ENCODE data around the gene SLC4A8. TPM values are rescaled to one million over a fixed set of nuclear protein-coding genes. Genes with fewer than 3 reads are reported as not detected.

Gene SLC4A8
- 2.4 to 5.4 TPM (median 2.7 TPM) in 3 replicates for total RNA-seq
- long read RNA-seq, partial matches to known transcripts: 1 of 2 reads
- long read RNA-seq, other reads (novel, unspliced or antisense): 1 of 2 reads

- Mint-ChIP-seq H3K4me3 (ENCODE audit: unreplicated experiment) (peak within 1 kb of the TSS; percentile 75), H3K36me3 (ENCODE audit: low read depth) (no peaks in the 10 kb centered on the region), H3K4me1 (ENCODE audit: low read depth) (peaks cover 7% of the 10 kb centered on the region), H3K27ac (ENCODE audit: unreplicated experiment) (no peak within 1 kb of the TSS), H3K9me3 (ENCODE audit: low read depth) (no peaks in the 10 kb centered on the region), H3K27me3 (ENCODE audit: low read depth) (peaks cover 4% of the 10 kb centered on the region)
- TF ChIP-seq CTCF (IDR thresholded peaks at IDR 0.05): peak; percentile 100
- DNase-seq (ENCODE audit: low spot score): peak; percentile 96
Observed at GRCh38 chr12:51424662-51425539, at the start of gene SLC4A8. TSS of gene SLC4A8 (plus strand) at chr12:51424831. CDS start at chr12:51424988, 157 bp downstream.

GRCh38 chr12:51374856-51375255 is 49.8 kb upstream of the SLC4A8 start:
- Mint-ChIP-seq H3K4me3 (ENCODE audit: unreplicated experiment) (no peak overlapping the region), H3K36me3 (ENCODE audit: low read depth) (no peaks in the 10 kb centered on the region), H3K27ac (ENCODE audit: unreplicated experiment) (peak overlapping the region; percentile 68), H3K4me1 (ENCODE audit: low read depth) (peaks cover 40% of the 10 kb centered on the region), H3K9me3 (ENCODE audit: low read depth) (no peaks in the 10 kb centered on the region), H3K27me3 (ENCODE audit: low read depth) (no peaks in the 10 kb centered on the region)
- no peak for DNase-seq (ENCODE audit: low spot score)
- TF ChIP-seq CTCF (IDR thresholded peaks at IDR 0.05): no peak

- H3K27ac Mint-ChIP-seq (ENCODE audit: unreplicated experiment): no peak overlapping the region
- no peaks in the 10 kb centered on the region for H3K9me3 Mint-ChIP-seq (ENCODE audit: low read depth)
- H3K27me3 Mint-ChIP-seq (ENCODE audit: low read depth): no peaks in the 10 kb centered on the region
- peaks cover 28% of the 10 kb centered on the region for H3K4me1 Mint-ChIP-seq (ENCODE audit: low read depth)
- H3K36me3 Mint-ChIP-seq (ENCODE audit: low read depth): no peaks in the 10 kb centered on the region
- H3K4me3 Mint-ChIP-seq (ENCODE audit: unreplicated experiment): no peak overlapping the region
- no peak for DNase-seq (ENCODE audit: low spot score)
- no peak for TF ChIP-seq CTCF (IDR thresholded peaks at IDR 0.05)
Observed at GRCh38 chr12:51377099-51377984, 47.3 kb upstream of the SLC4A8 start.

DNA sequence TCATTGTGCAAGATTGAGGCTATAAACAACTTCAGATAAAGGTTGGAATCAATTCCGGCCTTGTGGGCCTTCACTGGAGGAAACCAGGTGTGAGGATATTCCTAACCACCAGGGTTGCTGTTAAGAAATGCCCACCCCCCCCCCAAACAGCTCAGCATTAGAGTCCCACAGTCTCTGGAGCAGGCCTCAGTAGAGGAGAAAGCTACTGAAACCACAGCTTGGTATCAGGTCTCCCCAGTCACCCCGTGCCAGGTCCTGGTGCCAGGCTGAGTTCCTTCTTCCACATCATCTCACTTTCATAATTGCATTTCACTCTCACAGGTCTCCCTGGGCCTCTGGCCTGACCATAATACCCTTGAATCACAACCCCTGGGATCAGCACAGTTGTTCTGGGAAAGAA is 45.9 kb upstream of the SLC4A8 start:
- no peaks in the 10 kb centered on the region for H3K27me3 Mint-ChIP-seq (ENCODE audit: low read depth)
- H3K9me3 Mint-ChIP-seq (ENCODE audit: low read depth): no peaks in the 10 kb centered on the region
- no peak overlapping the region for H3K4me3 Mint-ChIP-seq (ENCODE audit: unreplicated experiment)
- TF ChIP-seq CTCF (IDR thresholded peaks at IDR 0.05): no peak
- H3K27ac Mint-ChIP-seq (ENCODE audit: unreplicated experiment): no peak overlapping the region
- no peaks in the 10 kb centered on the region for H3K36me3 Mint-ChIP-seq (ENCODE audit: low read depth)
- H3K4me1 Mint-ChIP-seq (ENCODE audit: low read depth): peaks cover 25% of the 10 kb centered on the region
- no peak for DNase-seq (ENCODE audit: low spot score)

DNA sequence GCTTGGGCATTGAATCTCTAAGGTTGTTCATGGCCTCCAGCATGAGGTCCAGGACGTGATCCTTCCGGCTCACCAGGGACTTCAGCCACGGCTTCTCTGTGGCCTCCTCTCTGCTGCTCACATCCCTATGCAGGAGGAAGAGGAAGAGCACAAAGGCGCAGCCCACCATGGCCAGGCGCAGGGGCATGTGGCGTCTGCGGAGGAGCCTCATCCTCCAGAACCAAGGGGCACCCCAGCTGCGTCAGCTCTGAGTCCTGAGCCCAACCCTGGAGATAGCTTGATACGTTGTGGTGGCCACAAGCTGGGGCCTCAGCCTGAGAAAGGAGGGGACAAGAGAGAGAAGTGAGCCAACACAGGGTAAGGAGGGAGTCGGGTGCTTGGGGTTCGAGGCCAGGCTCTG is 45.1 kb upstream of the SLC4A8 start:
- Mint-ChIP-seq H3K27me3 (ENCODE audit: low read depth) (no peaks in the 10 kb centered on the region), H3K9me3 (ENCODE audit: low read depth) (no peaks in the 10 kb centered on the region), H3K36me3 (ENCODE audit: low read depth) (no peaks in the 10 kb centered on the region), H3K27ac (ENCODE audit: unreplicated experiment) (no peak overlapping the region), H3K4me3 (ENCODE audit: unreplicated experiment) (no peak overlapping the region), H3K4me1 (ENCODE audit: low read depth) (peaks cover 21% of the 10 kb centered on the region)
- no peak for DNase-seq (ENCODE audit: low spot score)
- no peak for TF ChIP-seq CTCF (IDR thresholded peaks at IDR 0.05)

Data from chondrocyte (in vitro differentiated cells).